HEK293T (cell line): ENCODE measurements around the gene MSLN.

Source experiments
- ARNT ChIP-seq: fragments of 450-650 bp; IDR thresholded peaks from 2 replicates; pipeline ENCODE4 v1.6.1; 2017; ENCODE audit warnings: mild to moderate bottlenecking
- FOXA1 ChIP-seq: fragments of 450-650 bp; IDR thresholded peaks from 2 replicates; pipeline ENCODE4 v1.6.1; 2016; ENCODE audit warnings: mild to moderate bottlenecking
- FOXK2 ChIP-seq: fragments of 450-650 bp; IDR thresholded peaks from 2 replicates; pipeline ENCODE4 v1.6.1; 2016; ENCODE audit warnings: mild to moderate bottlenecking
- FOXM1 ChIP-seq: fragments of 450-650 bp; IDR thresholded peaks from 2 replicates; pipeline ENCODE4 v1.6.1; 2017; ENCODE audit warnings: mild to moderate bottlenecking, borderline replicate concordance
- L3MBTL2 ChIP-seq: fragments of 450-650 bp; conservative IDR thresholded peaks from 2 replicates; pipeline ENCODE4 v1.6.1; 2016; ENCODE audit warnings: mild to moderate bottlenecking
- NFRKB ChIP-seq: fragments of 450-650 bp; IDR thresholded peaks from 2 replicates; pipeline ENCODE4 v1.6.1; 2016; ENCODE audit warnings: mild to moderate bottlenecking, moderate library complexity
- SP1 ChIP-seq: fragments of 450-650 bp; IDR thresholded peaks from 2 replicates; pipeline ENCODE4 v1.6.1; 2017
- SUZ12 ChIP-seq: fragments of 450-650 bp; IDR thresholded peaks from 2 replicates; pipeline ENCODE4 v1.6.1; 2016; ENCODE audit warnings: mild to moderate bottlenecking
- TARDBP ChIP-seq: fragments of 450-650 bp; IDR thresholded peaks from 2 replicates; pipeline ENCODE4 v1.6.1; 2016
- ZNF384 ChIP-seq: fragments of 450-650 bp; IDR thresholded peaks from 2 replicates; pipeline ENCODE4 v1.6.1; 2016

DNA sequence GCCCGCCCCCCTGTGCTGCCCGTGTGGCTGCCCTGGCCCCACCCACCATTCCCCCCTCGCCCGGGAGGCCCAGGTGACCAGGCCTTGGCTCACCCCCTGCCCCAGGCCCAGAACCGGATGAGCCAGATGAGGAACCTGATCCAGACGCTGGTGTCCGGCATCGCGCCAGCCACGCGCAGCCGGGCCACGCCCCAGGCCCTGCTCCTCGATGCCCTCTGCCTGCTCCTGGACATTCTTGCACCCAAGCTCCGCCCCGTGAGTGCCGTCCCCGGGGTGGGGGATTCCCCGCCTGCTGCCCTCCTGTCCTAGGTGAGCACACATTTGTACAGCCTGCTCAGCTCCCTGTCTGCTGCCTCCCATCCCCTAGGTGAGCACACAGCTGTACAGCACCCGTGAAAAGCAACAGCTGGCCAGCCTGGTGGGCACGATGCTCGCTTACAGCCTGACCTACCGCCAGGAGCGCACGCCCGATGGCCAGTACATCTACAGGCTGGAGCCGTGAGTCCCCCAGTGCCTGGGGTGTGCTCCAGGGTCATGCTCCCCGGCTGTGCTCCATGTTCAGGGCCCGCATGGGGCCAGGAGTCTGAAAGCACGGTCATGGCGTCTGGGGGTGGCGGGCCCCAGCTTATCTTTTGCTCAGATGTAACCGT lies 35.2 kb downstream of the MSLN start:
- TF ChIP-seq FOXM1 = no peak
- no peak for TF ChIP-seq TARDBP
- no peak for TF ChIP-seq ARNT
- TF ChIP-seq FOXA1 = no peak
- no peak for TF ChIP-seq SUZ12
- TF ChIP-seq NFRKB = no peak
- TF ChIP-seq L3MBTL2 = no peak
- TF ChIP-seq FOXK2 = no peak
- no peak for TF ChIP-seq ZNF384
- TF ChIP-seq SP1 = no peak
